ENCODE results near the gene NPS.

GRCh38 chr10:127523476-127523875 is 25.6 kb upstream of the NPS start:
- TF ChIP-seq EZH2 (IDR thresholded peaks at IDR 0.05; ENCODE audit: borderline replicate concordance, low read length): no peak
- no peak for TF ChIP-seq CTCF (conservative IDR thresholded peaks at IDR 0.05 in 1 of 2, IDR thresholded peaks at IDR 0.05 in 1 of 2; ENCODE audit: extremely low read depth in 1 of 2, insufficient read depth in 1 of 2, low read depth in 1 of 2, low read length in 2 of 2)
